PC-3 (cell line): Measurements from ENCODE around the gene NNAT. TPM values are rescaled to one million over a fixed set of nuclear protein-coding genes. Genes with fewer than 3 reads are reported as not detected.

Experiments
- ATAC-seq: fragments of 200-7000 bp; cut with Tn5 transposase; 2 replicates; pipeline ENCODE4 v1.9.1; 2020; ENCODE audit warnings: mild to moderate bottlenecking, moderate library complexity
- BruUV-seq: library from RNA; stranded (reverse); fragments of 400-500 nt; replicated peaks from 2 replicates; lab custom pipeline; 2021; lab: Mats Ljungman, UMichigan
- CTCF ChIA-PET: fragments of 300-600 bp; sonication (Branson Sonifier 250); formaldehyde crosslinking; loops from one replicate; lab custom pipeline; 2022; ENCODE audit warnings: antibody characterized with exemption; lab: Charles Lee
- POLR2A ChIA-PET: fragments of 300-600 bp; sonication (Branson Sonifier 250); formaldehyde crosslinking; loops from one replicate; lab custom pipeline; 2022; ENCODE audit warnings: antibody characterized with exemption; ENCODE audit not compliant: unreplicated experiment; lab: Charles Lee
- DNase-seq: peaks from one replicate; pipeline ENCODE4 v3.0.0-alpha.2; 2015
- H2AFZ ChIP-seq: fragments of 300-600 bp; sonication (generic); 2 replicates; pipeline ENCODE4 v1.6.0; 2016; ENCODE audit warnings: antibody characterized with exemption, low read length
- H3F3A ChIP-seq: fragments of 300-600 bp; sonication (generic); one replicate; pipeline ENCODE4 v1.6.0; 2017; ENCODE audit warnings: antibody characterized with exemption, low read length, control low read depth, mild to moderate bottlenecking; ENCODE audit not compliant: unreplicated experiment
- H3K27ac ChIP-seq: fragments of 300-600 bp; sonication (generic); 2 replicates; pipeline ENCODE4 v1.5.1; 2016; ENCODE audit warnings: mild to moderate bottlenecking, low read length
- H3K27me3 ChIP-seq: fragments of 300-600 bp; sonication (generic); 2 replicates; pipeline ENCODE4 v1.6.1; 2016; ENCODE audit warnings: low read length, mixed read lengths
- H3K36me3 ChIP-seq: fragments of 300-600 bp; sonication (generic); 2 replicates; pipeline ENCODE4 v1.6.1; 2016; ENCODE audit warnings: low read depth, mixed run types, low read length, mixed read lengths
- H3K4me1 ChIP-seq: fragments of 300-600 bp; sonication (generic); 2 replicates; pipeline ENCODE4 v1.5.1; 2016; ENCODE audit warnings: low read length; ENCODE audit not compliant: insufficient read depth
- H3K4me2 ChIP-seq: fragments of 300-600 bp; sonication (generic); 2 replicates; pipeline ENCODE4 v1.6.0; 2016; ENCODE audit warnings: low read length
- H3K4me3 ChIP-seq: fragments of 300-600 bp; sonication (generic); 2 replicates; pipeline ENCODE4 v1.5.1; 2016; ENCODE audit warnings: mild to moderate bottlenecking, low read length, mixed read lengths
- H3K79me2 ChIP-seq: fragments of 300-600 bp; sonication (generic); 2 replicates; pipeline ENCODE4 v1.6.1; 2017; ENCODE audit warnings: low read length, mixed read lengths
- H3K9ac ChIP-seq: fragments of 300-600 bp; sonication (generic); 2 replicates; pipeline ENCODE4 v1.6.0; 2016; ENCODE audit warnings: mild to moderate bottlenecking, low read length
- H3K9me2 ChIP-seq: fragments of 300-600 bp; sonication (generic); replicated peaks from 2 replicates; pipeline ENCODE4 v1.6.1; 2016; ENCODE audit warnings: mixed run types, low read length, mixed read lengths
- H3K9me3 ChIP-seq: fragments of 300-600 bp; sonication (generic); 2 replicates; pipeline ENCODE4 v1.6.1; 2016; ENCODE audit warnings: low read length, mixed read lengths
- H4K20me1 ChIP-seq: fragments of 300-600 bp; sonication (generic); 2 replicates; pipeline ENCODE4 v1.6.1; 2016; ENCODE audit warnings: low read length, mixed read lengths
- CTCF ChIP-seq: fragments of 300-600 bp; sonication (generic); conservative IDR thresholded peaks from 2 replicates; pipeline ENCODE4 v1.5.1; 2017; ENCODE audit warnings: antibody characterized with exemption, low read depth, mild to moderate bottlenecking, low read length
- EZH2 ChIP-seq: fragments of 300-600 bp; sonication (generic); IDR thresholded peaks from one replicate; pipeline ENCODE4 v1.6.1; 2017; ENCODE audit warnings: antibody characterized with exemption, mild to moderate bottlenecking, low read length; ENCODE audit not compliant: unreplicated experiment
- EZH2phosphoT487 ChIP-seq: fragments of 300-600 bp; sonication (generic); IDR thresholded peaks from 2 replicates; pipeline ENCODE4 v1.6.1; 2018; ENCODE audit warnings: mild to moderate bottlenecking, antibody characterized with exemption, low read length, borderline replicate concordance
- intact Hi-C: fragments of 100-400 bp; cut with micrococcal nuclease; formaldehyde crosslinking; loops from 2 replicates; pipeline ENCODE4 v1.9.0; 2023
- total RNA-seq: library from RNA; depleted of rRNA; stranded (reverse); fragments of >200 nt; gene quantifications from 2 replicates; pipeline ENCODE4 v1.2.3, GENCODE V29; 2014

The NNAT gene
- total RNA-seq, 1 experiment from 2014 or later = not detected

- Histone ChIP-seq H4K20me1 (no peaks in the 10 kb centered on the region), H3K79me2 (no peaks in the 10 kb centered on the region), H3K9me2 (no peaks in the 10 kb centered on the region), H3K27ac (peak overlapping the region; percentile 97), H3K36me3 (no peaks in the 10 kb centered on the region), H3K9ac (peak overlapping the region; percentile 64), H2AFZ (no peak overlapping the region), H3K9me3 (no peaks in the 10 kb centered on the region), H3F3A (peaks cover 16% of the 10 kb centered on the region), H3K27me3 (no peaks in the 10 kb centered on the region), H3K4me1 (peaks cover 80% of the 10 kb centered on the region), H3K4me3 (no peak overlapping the region), H3K4me2 (peak overlapping the region; percentile 55)
- CTCF ChIA-PET = no interaction called here
- intact Hi-C loops = no loop called here
- BruUV-seq = no TSS peak
- no peak for DNase-seq
- no peak for TF ChIP-seq CTCF
- TF ChIP-seq EZH2phosphoT487 = no peak
- TF ChIP-seq EZH2 = no peak
- POLR2A ChIA-PET = interaction anchor here (1.0 kb wide), 1 partner anchor 611 kb away, joined by 3 read pairs; no protein-coding TSS in a partner anchor
- no peak for ATAC-seq
Measured at GRCh38 chr20:37541326-37541725, 20.3 kb downstream of the NNAT start.

DNA sequence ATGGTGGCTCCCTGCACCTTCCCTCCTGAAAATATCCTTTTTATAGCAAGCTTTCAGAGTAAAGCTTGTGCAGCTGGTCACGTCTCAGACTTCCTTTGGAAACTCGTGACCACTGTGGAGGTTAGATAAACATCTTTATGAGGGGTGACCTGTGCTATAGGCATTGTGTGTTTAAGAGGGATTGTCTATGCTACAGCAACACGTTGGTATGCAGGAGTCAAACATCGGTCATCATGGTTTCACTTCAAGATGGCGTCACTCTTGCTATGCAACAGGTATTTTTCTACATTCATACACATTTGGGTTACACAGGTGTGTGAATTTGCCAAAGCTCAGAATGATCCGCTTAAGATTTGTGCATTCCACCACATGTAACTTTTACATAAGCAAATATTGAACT lies 21.2 kb downstream of the NNAT start:
- no peaks in the 10 kb centered on the region for H3K27me3 ChIP-seq
- DNase-seq = peak; percentile 99
- no peak overlapping the region for H2AFZ ChIP-seq
- H3K4me2 ChIP-seq = peak overlapping the region; percentile 75
- H3K9me2 ChIP-seq = no peaks in the 10 kb centered on the region
- H3K4me3 ChIP-seq = peak overlapping the region; percentile 30; the same call in 1 of the 2 replicates
- H3K4me1 ChIP-seq = peaks cover 80% of the 10 kb centered on the region
- ChIA-PET CTCF (interaction anchor here (0.5 to 0.6 kb wide), 2 partner anchors 9 to 44 kb away, joined by 3 read pairs; no protein-coding TSS in a partner anchor), POLR2A (interaction anchor here (0.5 to 1.0 kb wide), 5 partner anchors 245 to 610 kb away, joined by 3 to 4 read pairs (median 3); no protein-coding TSS in a partner anchor)
- intact Hi-C loops = no loop called here
- peak overlapping the region; percentile 64 for H3K9ac ChIP-seq
- ATAC-seq = peak; percentile 82
- H3K27ac ChIP-seq = peak overlapping the region; percentile 97
- no peaks in the 10 kb centered on the region for H4K20me1 ChIP-seq
- no peaks in the 10 kb centered on the region for H3K79me2 ChIP-seq
- TF ChIP-seq EZH2 = no peak
- TF ChIP-seq EZH2phosphoT487 = no peak
- no peak for TF ChIP-seq CTCF
- no peaks in the 10 kb centered on the region for H3K9me3 ChIP-seq
- H3K36me3 ChIP-seq = no peaks in the 10 kb centered on the region
- BruUV-seq = no TSS peak
- H3F3A ChIP-seq = peaks cover 16% of the 10 kb centered on the region

DNA sequence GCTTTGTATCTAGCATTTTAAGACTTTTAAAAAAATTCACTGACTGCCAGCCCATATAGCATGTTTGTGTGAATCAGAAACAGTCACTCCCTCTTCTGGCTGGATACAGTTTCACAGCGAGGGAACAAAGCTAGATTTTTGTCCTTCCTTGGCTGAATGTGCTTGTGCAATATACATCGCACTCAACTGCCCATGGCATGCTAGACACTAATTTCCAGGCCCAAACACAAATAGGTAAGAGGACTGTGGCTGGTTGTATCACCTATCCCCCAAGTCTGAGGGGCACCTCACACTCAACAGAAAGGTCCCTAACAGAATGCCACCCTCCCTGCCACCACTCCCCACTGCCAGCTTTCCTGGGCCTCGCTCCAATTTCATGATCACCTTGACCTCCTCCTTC lies 22.8 kb downstream of the NNAT start:
- no TSS peak for BruUV-seq
- peak overlapping the region; percentile 33 for H2AFZ ChIP-seq
- ChIA-PET POLR2A (interaction anchor here (0.6 kb wide), 1 partner anchor 46 kb away, joined by 9 read pairs; no protein-coding TSS in a partner anchor), CTCF (interaction anchor here (0.6 to 1.0 kb wide), 4 partner anchors 10 to 352 kb away, joined by 3 read pairs; partner anchors contain the start of gene GHRH)
- no peak overlapping the region for H3K4me3 ChIP-seq
- H3F3A ChIP-seq = peaks cover 16% of the 10 kb centered on the region
- no peaks in the 10 kb centered on the region for H3K27me3 ChIP-seq
- intact Hi-C loops = no loop called here
- H3K4me2 ChIP-seq = 0 out of 2 replicates have a peak overlapping the region, but pooled peaks have one; percentile 11
- H3K9ac ChIP-seq = no peak overlapping the region
- no peaks in the 10 kb centered on the region for H3K9me2 ChIP-seq
- no peaks in the 10 kb centered on the region for H3K79me2 ChIP-seq
- peaks cover 70% of the 10 kb centered on the region for H3K4me1 ChIP-seq
- H4K20me1 ChIP-seq = no peaks in the 10 kb centered on the region
- ATAC-seq = peak; percentile 56
- H3K27ac ChIP-seq = peak overlapping the region; percentile 97
- DNase-seq = peak; percentile 87
- H3K9me3 ChIP-seq = no peaks in the 10 kb centered on the region
- H3K36me3 ChIP-seq = no peaks in the 10 kb centered on the region
- TF ChIP-seq EZH2 = no peak
- TF ChIP-seq CTCF = peak; percentile 72
